Ishikawa (cell line): Measurements from ENCODE around the gene RASGRP2.

Source experiments
- CEBPB ChIP-seq: IDR thresholded peaks from 2 replicates; pipeline ENCODE4 v1.6.1; 2012
- CREB1 ChIP-seq: IDR thresholded peaks from 2 replicates; pipeline ENCODE4 v1.6.1; 2012; ENCODE audit warnings: low read depth
- EP300 ChIP-seq: IDR thresholded peaks from 2 replicates; pipeline ENCODE4 v1.6.1; 2012; ENCODE audit warnings: borderline replicate concordance
- FOXM1 ChIP-seq: IDR thresholded peaks from 2 replicates; pipeline ENCODE4 v1.6.1; 2012; ENCODE audit warnings: low read depth, borderline replicate concordance
- RAD21 ChIP-seq: IDR thresholded peaks from 2 replicates; pipeline ENCODE4 v1.6.1; 2012; ENCODE audit warnings: low read depth
- TAF1 ChIP-seq: IDR thresholded peaks from 2 replicates; pipeline ENCODE4 v1.6.1; 2012; ENCODE audit warnings: low read depth, mild to moderate bottlenecking
- TCF12 ChIP-seq: IDR thresholded peaks from 2 replicates; pipeline ENCODE4 v1.6.1; 2012; ENCODE audit warnings: low read depth
- YY1 ChIP-seq: IDR thresholded peaks from 2 replicates; pipeline ENCODE4 v1.6.1; 2012; ENCODE audit warnings: low read depth
- ZBTB7A ChIP-seq: IDR thresholded peaks from 2 replicates; pipeline ENCODE4 v1.6.1; 2012; ENCODE audit warnings: low read depth
- TF ChIP-seq, protein P1 (sequence below): IDR thresholded peaks from 2 replicates; pipeline ENCODE4 v1.6.1; 2012; ENCODE audit warnings: low read depth, mild to moderate bottlenecking
- TF ChIP-seq, protein P2 (sequence below): IDR thresholded peaks from 2 replicates; pipeline ENCODE4 v1.6.1; 2012

DNA sequence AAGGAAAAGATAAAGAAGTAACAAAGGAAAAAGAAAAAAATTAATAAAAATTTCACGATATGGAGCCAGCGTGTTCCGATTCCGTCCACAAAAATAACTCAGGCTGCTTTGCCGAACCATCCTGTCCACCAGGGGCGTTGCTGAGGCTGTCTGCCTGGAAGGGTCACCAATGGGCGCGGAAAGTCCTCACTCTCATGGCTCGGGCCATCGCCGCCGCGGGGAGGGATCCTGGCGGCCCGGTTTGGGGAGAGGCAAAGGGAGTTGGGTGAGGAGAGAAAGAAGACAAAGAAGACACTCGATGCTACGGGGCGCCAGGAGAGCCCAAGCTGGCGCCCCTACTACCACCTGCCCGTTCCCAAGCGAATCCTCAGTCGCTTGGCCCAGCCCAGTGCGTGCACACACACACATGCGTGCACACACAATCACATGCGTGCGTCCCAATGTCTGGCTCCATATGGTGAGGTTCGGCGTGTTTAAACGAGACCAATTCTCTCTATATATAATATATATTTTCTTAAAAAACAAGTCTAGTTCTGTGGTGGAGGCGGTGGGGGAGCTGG is 21.4 kb upstream of the RASGRP2 start:
- TF ChIP-seq, protein P1, sequence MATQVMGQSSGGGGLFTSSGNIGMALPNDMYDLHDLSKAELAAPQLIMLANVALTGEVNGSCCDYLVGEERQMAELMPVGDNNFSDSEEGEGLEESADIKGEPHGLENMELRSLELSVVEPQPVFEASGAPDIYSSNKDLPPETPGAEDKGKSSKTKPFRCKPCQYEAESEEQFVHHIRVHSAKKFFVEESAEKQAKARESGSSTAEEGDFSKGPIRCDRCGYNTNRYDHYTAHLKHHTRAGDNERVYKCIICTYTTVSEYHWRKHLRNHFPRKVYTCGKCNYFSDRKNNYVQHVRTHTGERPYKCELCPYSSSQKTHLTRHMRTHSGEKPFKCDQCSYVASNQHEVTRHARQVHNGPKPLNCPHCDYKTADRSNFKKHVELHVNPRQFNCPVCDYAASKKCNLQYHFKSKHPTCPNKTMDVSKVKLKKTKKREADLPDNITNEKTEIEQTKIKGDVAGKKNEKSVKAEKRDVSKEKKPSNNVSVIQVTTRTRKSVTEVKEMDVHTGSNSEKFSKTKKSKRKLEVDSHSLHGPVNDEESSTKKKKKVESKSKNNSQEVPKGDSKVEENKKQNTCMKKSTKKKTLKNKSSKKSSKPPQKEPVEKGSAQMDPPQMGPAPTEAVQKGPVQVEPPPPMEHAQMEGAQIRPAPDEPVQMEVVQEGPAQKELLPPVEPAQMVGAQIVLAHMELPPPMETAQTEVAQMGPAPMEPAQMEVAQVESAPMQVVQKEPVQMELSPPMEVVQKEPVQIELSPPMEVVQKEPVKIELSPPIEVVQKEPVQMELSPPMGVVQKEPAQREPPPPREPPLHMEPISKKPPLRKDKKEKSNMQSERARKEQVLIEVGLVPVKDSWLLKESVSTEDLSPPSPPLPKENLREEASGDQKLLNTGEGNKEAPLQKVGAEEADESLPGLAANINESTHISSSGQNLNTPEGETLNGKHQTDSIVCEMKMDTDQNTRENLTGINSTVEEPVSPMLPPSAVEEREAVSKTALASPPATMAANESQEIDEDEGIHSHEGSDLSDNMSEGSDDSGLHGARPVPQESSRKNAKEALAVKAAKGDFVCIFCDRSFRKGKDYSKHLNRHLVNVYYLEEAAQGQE, result no peak
- TF ChIP-seq RAD21, result no peak
- no peak for TF ChIP-seq TAF1
- TF ChIP-seq YY1, result no peak
- no peak for TF ChIP-seq TCF12
- TF ChIP-seq FOXM1, result no peak
- no peak for TF ChIP-seq ZBTB7A
- no peak for TF ChIP-seq EP300
- TF ChIP-seq CREB1, result no peak
- TF ChIP-seq CEBPB, result no peak
- TF ChIP-seq, protein P2, sequence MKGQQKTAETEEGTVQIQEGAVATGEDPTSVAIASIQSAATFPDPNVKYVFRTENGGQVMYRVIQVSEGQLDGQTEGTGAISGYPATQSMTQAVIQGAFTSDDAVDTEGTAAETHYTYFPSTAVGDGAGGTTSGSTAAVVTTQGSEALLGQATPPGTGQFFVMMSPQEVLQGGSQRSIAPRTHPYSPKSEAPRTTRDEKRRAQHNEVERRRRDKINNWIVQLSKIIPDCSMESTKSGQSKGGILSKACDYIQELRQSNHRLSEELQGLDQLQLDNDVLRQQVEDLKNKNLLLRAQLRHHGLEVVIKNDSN, result no peak
